Breast epithelium (tissue), 3 donors: ENCODE results near the gene CCDC12.

Experiments
- POLR2A ChIP-seq: fragments of 450-650 bp; IDR thresholded peaks from one replicate; pipeline ENCODE4 v1.6.1; 2016; ENCODE audit warnings: antibody characterized with exemption, mild to moderate bottlenecking, moderate library complexity
- POLR2AphosphoS5 ChIP-seq, 3 donors: sonication (generic); formaldehyde crosslinking; IDR thresholded peaks; one replicate each; pipeline ENCODE4 v1.6.1; 2017; ENCODE audit warnings: antibody characterized with exemption in 3 of 3
- TF ChIP-seq, protein P1 (sequence below), 3 donors: fragments of 450-650 bp; IDR thresholded peaks; one replicate each; pipeline ENCODE4 v1.5.1; 2016 to 2017; ENCODE audit warnings: antibody characterized with exemption in 3 of 3, mild to moderate bottlenecking in 3 of 3, moderate library complexity in 3 of 3

DNA sequence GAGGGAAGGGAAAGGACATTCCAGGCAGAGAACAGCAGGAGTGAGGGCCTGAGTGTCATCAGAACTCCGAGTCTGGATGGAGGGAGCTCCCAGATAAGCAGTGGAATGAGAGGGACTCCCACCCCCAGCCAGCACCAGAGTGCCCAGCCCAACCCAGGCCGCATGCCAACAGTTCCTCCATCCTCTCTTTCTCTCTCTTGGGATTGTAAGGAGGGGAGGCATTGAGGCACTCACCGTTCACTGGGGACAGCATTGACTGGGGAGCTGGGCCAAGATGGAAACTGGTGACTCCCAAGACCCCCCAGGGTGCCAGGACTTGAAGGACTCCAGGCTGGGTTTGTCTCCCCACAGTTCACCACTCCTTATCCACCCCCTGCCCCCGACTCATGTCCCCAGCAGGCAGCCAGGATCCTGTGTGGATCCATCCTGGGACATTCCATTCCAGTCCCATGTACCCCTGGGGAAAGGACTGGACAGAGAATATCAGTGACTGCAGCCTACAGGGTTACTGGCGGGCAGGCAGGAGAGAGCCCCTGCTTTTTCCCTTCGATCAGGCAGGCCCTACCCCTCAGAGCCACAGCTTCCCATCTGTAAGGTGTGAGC lies 83.3 kb downstream of the CCDC12 start:
- no peak for TF ChIP-seq POLR2AphosphoS5 (IDR thresholded peaks at IDR 0.05)
- TF ChIP-seq, protein P1, sequence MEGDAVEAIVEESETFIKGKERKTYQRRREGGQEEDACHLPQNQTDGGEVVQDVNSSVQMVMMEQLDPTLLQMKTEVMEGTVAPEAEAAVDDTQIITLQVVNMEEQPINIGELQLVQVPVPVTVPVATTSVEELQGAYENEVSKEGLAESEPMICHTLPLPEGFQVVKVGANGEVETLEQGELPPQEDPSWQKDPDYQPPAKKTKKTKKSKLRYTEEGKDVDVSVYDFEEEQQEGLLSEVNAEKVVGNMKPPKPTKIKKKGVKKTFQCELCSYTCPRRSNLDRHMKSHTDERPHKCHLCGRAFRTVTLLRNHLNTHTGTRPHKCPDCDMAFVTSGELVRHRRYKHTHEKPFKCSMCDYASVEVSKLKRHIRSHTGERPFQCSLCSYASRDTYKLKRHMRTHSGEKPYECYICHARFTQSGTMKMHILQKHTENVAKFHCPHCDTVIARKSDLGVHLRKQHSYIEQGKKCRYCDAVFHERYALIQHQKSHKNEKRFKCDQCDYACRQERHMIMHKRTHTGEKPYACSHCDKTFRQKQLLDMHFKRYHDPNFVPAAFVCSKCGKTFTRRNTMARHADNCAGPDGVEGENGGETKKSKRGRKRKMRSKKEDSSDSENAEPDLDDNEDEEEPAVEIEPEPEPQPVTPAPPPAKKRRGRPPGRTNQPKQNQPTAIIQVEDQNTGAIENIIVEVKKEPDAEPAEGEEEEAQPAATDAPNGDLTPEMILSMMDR (IDR thresholded peaks at IDR 0.05) = no peak
- TF ChIP-seq POLR2A = no peak
